ENCODE data around the gene JMJD8. TPM values are rescaled to one million over a fixed set of nuclear protein-coding genes. Genes with fewer than 3 reads are reported as not detected.

JMJD8 gene
- total and polyA plus RNA-seq, 2 donors (not counting 1 experiment from before 2014, with no cell fraction given): 23.8 to 31.5 TPM

DNA sequence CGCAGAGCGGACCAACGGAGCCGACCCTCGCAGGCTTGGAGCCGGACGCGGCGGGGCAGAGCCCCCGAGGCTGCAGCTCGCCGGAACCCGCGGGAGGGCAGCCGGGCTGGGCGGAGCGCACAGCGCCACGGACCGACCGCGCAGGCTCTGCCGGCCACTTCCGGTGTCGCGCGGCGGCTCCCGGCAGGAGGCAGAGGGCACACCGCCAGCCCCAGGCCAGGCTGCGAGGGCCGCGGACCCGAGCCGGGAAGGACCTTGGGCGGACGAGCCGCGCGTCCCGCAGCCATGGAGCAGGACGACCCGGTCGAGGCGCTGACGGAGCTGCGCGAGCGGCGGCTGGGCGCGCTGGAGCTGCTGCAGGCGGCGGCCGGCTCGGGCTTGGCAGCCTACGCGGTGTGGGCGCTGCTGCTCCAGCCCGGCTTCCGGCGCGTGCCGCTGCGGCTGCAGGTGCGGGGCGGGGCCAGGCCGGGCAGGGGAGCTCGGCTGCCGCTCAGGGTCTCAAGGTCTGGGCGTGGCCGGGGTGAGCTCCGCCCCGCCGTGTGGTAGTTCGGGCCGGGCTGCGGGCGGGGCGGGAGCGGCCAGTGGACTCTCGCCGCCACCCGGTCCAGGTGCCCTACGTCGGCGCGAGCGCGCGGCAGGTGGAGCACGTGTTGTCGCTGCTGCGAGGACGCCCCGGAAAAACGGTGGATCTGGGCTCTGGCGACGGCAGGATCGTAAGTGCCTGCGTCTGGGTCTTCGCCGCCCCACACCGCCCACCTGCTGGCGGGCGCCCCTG lies 37.0 kb upstream of the JMJD8 start, which contains the start of gene ANTKMT:
Gene ANTKMT, plus strand, starts transcription at position 157 of the 775 bp plus-strand sequence. Its CDS starts 129 bp downstream, at position 286.
- Histone ChIP-seq H3K9ac (ENCODE audit: insufficient read depth, low read length) (peak within 1 kb of the TSS; percentile 75), H3K27ac (ENCODE audit: insufficient read depth, low read length) (peak within 1 kb of the TSS; percentile 74), H4K20me1 (ENCODE audit: control insufficient read depth, extremely low read depth, insufficient read depth, low read length) (no peaks in the 10 kb centered on the region), H3K4me2 (ENCODE audit: extremely low read depth, insufficient read depth, low read length) (peak within 1 kb of the TSS; percentile 75), H3K79me2 (ENCODE audit: control insufficient read depth, insufficient read depth, low read length) (no peaks in the 10 kb centered on the region), H3K27me3 (ENCODE audit: control insufficient read depth, insufficient read depth, low read length) (no peaks in the 10 kb centered on the region), H3K4me1 (ENCODE audit: control insufficient read depth, extremely low read depth, insufficient read depth, low read length) (peaks cover 11% of the 10 kb centered on the region), H3K9me3 (ENCODE audit: control insufficient read depth, insufficient read depth, low read depth, low read length) (no peaks in the 10 kb centered on the region), H3K4me3 (replicated peaks in 1 of 4; ENCODE audit: control extremely low read depth in 1 of 4, insufficient read depth in 1 of 4, low read depth in 3 of 4, low read length in 4 of 4) (peak within 1 kb of the TSS; percentile 63 to 88 (median 76)), H3K36me3 (ENCODE audit: control insufficient read depth, insufficient read depth, low read length) (peaks cover 2% of the 10 kb centered on the region), H2AFZ (ENCODE audit: low read length) (peak within 1 kb of the TSS; percentile 76)
- DNase-seq (ENCODE audit: low read depth in 2 of 2): peak; percentile 68 to 73
- TF ChIP-seq, protein P1, sequence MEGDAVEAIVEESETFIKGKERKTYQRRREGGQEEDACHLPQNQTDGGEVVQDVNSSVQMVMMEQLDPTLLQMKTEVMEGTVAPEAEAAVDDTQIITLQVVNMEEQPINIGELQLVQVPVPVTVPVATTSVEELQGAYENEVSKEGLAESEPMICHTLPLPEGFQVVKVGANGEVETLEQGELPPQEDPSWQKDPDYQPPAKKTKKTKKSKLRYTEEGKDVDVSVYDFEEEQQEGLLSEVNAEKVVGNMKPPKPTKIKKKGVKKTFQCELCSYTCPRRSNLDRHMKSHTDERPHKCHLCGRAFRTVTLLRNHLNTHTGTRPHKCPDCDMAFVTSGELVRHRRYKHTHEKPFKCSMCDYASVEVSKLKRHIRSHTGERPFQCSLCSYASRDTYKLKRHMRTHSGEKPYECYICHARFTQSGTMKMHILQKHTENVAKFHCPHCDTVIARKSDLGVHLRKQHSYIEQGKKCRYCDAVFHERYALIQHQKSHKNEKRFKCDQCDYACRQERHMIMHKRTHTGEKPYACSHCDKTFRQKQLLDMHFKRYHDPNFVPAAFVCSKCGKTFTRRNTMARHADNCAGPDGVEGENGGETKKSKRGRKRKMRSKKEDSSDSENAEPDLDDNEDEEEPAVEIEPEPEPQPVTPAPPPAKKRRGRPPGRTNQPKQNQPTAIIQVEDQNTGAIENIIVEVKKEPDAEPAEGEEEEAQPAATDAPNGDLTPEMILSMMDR (conservative IDR thresholded peaks at IDR 0.05 in 1 of 2, IDR thresholded peaks at IDR 0.05 in 1 of 2; ENCODE audit: low read depth in 1 of 2, low read length in 2 of 2): no peak
- no peak for TF ChIP-seq EZH2 (IDR thresholded peaks at IDR 0.05; ENCODE audit: low read length, missing control alignments)

DNA sequence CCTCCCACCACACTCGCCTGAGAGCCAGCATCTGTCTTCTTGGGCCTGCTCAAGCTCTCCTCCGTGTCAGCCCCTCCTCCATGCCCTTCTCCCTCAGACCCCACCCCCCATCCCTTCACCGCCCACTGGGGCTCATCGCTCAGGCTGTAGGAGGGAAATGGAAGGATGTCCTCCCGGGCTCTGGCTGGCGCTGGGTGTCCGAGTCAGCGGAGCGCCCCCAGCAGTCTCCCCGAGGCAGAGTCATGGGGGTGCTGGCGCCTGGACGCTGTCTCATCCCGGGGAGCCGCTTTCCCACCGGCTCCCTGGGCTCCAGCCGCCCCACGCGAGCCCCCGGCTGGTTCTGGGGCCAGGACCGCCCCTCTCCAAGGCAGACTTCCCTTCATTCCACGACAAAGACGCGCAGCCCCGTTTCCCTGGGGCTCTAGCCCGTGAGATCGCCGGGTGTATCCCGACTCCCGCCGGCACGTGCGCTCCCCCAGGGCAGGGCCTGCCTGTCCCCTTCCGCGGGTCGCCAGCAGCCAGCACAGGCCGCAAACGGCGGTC lies 36.4 kb upstream of the JMJD8 start:
- Histone ChIP-seq H3K9me3 (ENCODE audit: control insufficient read depth, insufficient read depth, low read depth, low read length) (no peaks in the 10 kb centered on the region), H3K79me2 (ENCODE audit: control insufficient read depth, insufficient read depth, low read length) (no peaks in the 10 kb centered on the region), H3K4me1 (ENCODE audit: control insufficient read depth, extremely low read depth, insufficient read depth, low read length) (peaks cover 11% of the 10 kb centered on the region), H3K36me3 (ENCODE audit: control insufficient read depth, insufficient read depth, low read length) (peaks cover 2% of the 10 kb centered on the region), H2AFZ (ENCODE audit: low read length) (peak overlapping the region; percentile 76), H3K4me2 (ENCODE audit: extremely low read depth, insufficient read depth, low read length) (peak overlapping the region; percentile 67), H3K27ac (ENCODE audit: insufficient read depth, low read length) (peak overlapping the region; percentile 74), H4K20me1 (ENCODE audit: control insufficient read depth, extremely low read depth, insufficient read depth, low read length) (no peaks in the 10 kb centered on the region), H3K27me3 (ENCODE audit: control insufficient read depth, insufficient read depth, low read length) (no peaks in the 10 kb centered on the region), H3K9ac (ENCODE audit: insufficient read depth, low read length) (peak overlapping the region; percentile 75), H3K4me3 (replicated peaks in 1 of 4; ENCODE audit: control extremely low read depth in 1 of 4, insufficient read depth in 1 of 4, low read depth in 3 of 4, low read length in 4 of 4) (peak overlapping the region; percentile 63 to 88 (median 76))
- DNase-seq (ENCODE audit: low read depth in 2 of 2): peak; percentile 59 to 73
- TF ChIP-seq EZH2 (IDR thresholded peaks at IDR 0.05; ENCODE audit: low read length, missing control alignments): no peak
- TF ChIP-seq, protein P1 (conservative IDR thresholded peaks at IDR 0.05 in 1 of 2, IDR thresholded peaks at IDR 0.05 in 1 of 2; ENCODE audit: low read depth in 1 of 2, low read length in 2 of 2): peak in 1 of 2 donors; percentile 27

DNA sequence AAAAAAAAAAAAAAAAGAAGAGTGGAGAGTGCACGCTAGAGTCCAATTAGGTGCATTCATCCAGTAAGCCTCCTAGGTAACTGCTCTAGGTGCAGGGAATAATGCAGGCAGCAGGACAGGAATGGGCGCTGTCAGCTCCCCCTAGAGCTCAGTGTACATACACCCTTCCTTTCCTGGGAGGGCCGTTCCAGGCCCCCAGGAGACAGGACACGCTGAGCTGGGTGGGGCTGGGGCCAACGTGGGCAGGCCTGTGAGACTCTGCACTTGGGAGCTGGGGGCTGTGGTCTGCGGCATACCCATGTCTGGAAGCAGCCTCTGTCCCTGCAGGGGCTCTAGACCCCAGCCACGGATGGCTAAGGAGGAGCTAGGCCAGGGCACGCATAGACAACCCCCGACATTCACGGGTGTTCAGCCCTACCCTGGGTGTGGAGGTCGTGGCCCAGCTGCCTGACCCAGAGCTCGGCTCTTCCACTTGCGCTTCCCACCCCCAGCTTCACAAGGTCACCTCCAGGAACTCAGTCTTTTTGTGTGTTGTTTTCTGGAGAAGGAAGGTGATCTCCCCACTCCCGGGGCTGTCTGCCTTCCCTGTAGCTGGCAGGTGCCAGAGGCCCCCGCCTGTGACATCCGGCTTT lies 35.8 kb upstream of the JMJD8 start:
- no peaks in the 10 kb centered on the region for H3K27me3 ChIP-seq (ENCODE audit: control insufficient read depth, insufficient read depth, low read length)
- no peaks in the 10 kb centered on the region for H4K20me1 ChIP-seq (ENCODE audit: control insufficient read depth, extremely low read depth, insufficient read depth, low read length)
- peaks cover 2% of the 10 kb centered on the region for H3K36me3 ChIP-seq (ENCODE audit: control insufficient read depth, insufficient read depth, low read length)
- H3K4me1 ChIP-seq (ENCODE audit: control insufficient read depth, extremely low read depth, insufficient read depth, low read length): peaks cover 11% of the 10 kb centered on the region
- peak overlapping the region; percentile 75 for H3K9ac ChIP-seq (ENCODE audit: insufficient read depth, low read length)
- peak overlapping the region; percentile 67 for H3K4me2 ChIP-seq (ENCODE audit: extremely low read depth, insufficient read depth, low read length)
- H3K4me3 ChIP-seq (replicated peaks in 1 of 4; ENCODE audit: control extremely low read depth in 1 of 4, insufficient read depth in 1 of 4, low read depth in 3 of 4, low read length in 4 of 4): peak overlapping the region; percentile 63 to 88 (median 76)
- no peak overlapping the region for H2AFZ ChIP-seq (ENCODE audit: low read length)
- DNase-seq (ENCODE audit: low read depth in 2 of 2): no peak
- peak overlapping the region; percentile 74 for H3K27ac ChIP-seq (ENCODE audit: insufficient read depth, low read length)
- H3K9me3 ChIP-seq (ENCODE audit: control insufficient read depth, insufficient read depth, low read depth, low read length): no peaks in the 10 kb centered on the region
- no peak for TF ChIP-seq EZH2 (IDR thresholded peaks at IDR 0.05; ENCODE audit: low read length, missing control alignments)
- TF ChIP-seq, protein P1 (conservative IDR thresholded peaks at IDR 0.05 in 1 of 2, IDR thresholded peaks at IDR 0.05 in 1 of 2; ENCODE audit: low read depth in 1 of 2, low read length in 2 of 2): peak; percentile 7 to 14
- no peaks in the 10 kb centered on the region for H3K79me2 ChIP-seq (ENCODE audit: control insufficient read depth, insufficient read depth, low read length)
